Measurements from ENCODE around the gene LRP1B. TPM values are rescaled to one million over a fixed set of nuclear protein-coding genes. Genes with fewer than 3 reads are reported as not detected.

The LRP1B gene
- total RNA-seq, 2 experiments from 2014 or later = not detected

DNA sequence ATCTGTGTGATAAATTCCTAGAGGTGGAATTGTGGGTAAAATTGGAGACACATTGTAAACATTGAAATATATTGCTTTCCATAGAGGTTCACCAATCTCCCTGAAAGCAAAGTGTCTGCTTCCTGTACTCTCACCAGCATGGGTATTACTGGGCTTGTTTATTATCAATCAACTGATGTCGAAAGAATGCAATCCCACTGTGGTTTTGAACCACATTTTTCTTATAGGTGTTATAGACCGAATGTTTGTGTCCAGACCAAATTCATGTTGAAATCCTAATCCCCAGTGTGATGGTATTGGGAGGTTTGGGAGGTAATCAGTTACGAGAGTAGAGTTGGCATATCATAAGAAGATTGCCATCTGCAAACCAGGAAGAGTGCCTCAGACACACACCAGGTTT, 1212.4 kb downstream of the LRP1B start:
- Mint-ChIP-seq H3K27me3 (ENCODE audit: low read depth) (no peaks in the 10 kb centered on the region), H3K27ac (no peak overlapping the region)

DNA sequence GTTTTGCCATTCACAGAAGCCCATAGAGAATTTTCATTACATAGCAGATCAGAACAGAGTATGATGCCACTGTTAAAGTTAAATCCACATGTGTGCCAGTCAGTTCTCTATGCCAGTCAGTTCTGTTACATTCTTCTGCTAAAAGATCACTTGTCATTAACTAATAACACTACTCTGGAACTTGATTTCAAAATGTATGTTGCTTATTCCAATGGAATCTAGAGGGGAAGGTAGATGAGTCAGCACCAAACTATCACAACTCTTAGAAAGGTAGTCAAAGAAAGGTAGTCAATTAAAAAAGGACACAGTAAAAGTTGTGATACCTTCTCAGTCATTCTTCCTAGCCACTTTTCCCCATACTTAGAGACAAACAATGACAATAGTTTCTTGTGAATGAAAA, 1214.4 kb downstream of the LRP1B start:
- CTCF ChIA-PET = no interaction called here
- Mint-ChIP-seq H3K27me3 (ENCODE audit: low read depth) (no peaks in the 10 kb centered on the region), H3K9me3 (ENCODE audit: insufficient read depth) (peaks cover 16% of the 10 kb centered on the region), H3K36me3 (ENCODE audit: low read depth) (no peaks in the 10 kb centered on the region), H3K27ac (no peak overlapping the region), H3K4me3 (no peak overlapping the region), H3K4me1 (ENCODE audit: low read depth) (no peaks in the 10 kb centered on the region)
- POLR2A ChIA-PET = no interaction called here
- DNase-seq = no peak
- ATAC-seq = no peak

More for the DNA sequence above, 1212.4 kb downstream of the LRP1B start:
- Mint-ChIP-seq H3K4me3 (no peak overlapping the region), H3K9me3 (ENCODE audit: insufficient read depth) (peaks cover 16% of the 10 kb centered on the region), H3K36me3 (ENCODE audit: low read depth) (no peaks in the 10 kb centered on the region), H3K4me1 (ENCODE audit: low read depth) (no peaks in the 10 kb centered on the region)
- no peak for DNase-seq
- ATAC-seq = no peak
- ChIA-PET POLR2A (no interaction called here), CTCF (no interaction called here)

DNA sequence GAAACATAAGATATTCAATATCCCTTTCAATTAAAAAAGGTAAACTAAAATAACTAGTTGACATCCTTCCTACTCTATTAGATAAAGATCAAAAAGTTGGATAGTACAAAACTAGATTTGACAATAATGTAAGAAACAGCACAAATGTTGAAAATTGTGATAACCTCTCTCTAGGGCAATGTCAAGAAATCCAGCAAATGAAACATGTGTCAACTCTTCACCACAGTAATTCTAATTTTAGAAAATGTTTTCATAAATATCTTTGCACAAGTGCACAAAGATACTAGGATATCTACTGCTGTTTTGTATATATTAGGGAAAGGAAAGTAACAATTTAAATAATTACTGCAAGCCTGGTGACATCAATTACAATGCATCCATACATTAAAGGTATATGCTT, 1220.1 kb downstream of the LRP1B start:
- Mint-ChIP-seq H3K27ac (no peak overlapping the region), H3K27me3 (ENCODE audit: low read depth) (no peaks in the 10 kb centered on the region), H3K36me3 (ENCODE audit: low read depth) (no peaks in the 10 kb centered on the region), H3K4me1 (ENCODE audit: low read depth) (no peaks in the 10 kb centered on the region), H3K4me3 (no peak overlapping the region), H3K9me3 (ENCODE audit: insufficient read depth) (peaks cover 15% of the 10 kb centered on the region)
- POLR2A ChIA-PET = no interaction called here
- DNase-seq (no peak), ATAC-seq (no peak)
- CTCF ChIA-PET = no interaction called here

DNA sequence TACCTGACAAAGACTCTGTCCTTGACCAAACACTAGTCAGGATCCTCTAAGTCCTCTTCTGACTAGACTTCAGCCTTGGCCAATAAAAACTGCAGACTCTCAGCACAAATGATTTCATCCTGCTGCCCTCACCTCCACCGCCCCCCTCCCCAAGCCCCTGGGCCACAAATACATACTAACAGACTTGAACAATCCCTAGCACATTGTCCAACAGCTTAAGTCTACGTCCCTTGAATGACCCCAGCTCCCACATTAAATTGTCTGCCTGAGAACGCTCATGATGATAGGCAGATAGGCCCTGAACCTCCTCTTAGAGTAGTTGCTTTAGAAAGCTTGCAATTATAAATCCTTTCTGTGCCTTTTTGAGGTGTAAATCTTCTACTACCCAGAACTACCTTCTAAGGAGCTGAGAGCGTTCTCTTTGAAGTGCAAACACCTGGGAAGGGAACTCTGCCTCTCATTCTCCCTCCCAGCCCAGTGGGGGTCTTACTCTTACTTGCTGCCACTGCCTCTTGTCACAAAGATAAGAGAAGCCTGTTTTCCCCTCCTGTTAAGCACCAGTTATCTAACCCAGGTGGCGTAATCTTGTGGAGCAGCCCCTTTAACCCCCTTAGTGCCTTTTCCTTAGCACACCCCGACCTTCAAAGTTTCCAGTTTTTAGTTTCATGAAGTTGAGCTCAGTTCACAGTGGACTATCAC, 1225.6 kb downstream of the LRP1B start:
- ChIA-PET POLR2A (no interaction called here), CTCF (no interaction called here)
- ATAC-seq (no peak), DNase-seq (no peak)
- Mint-ChIP-seq H3K4me3 (no peak overlapping the region), H3K27me3 (ENCODE audit: low read depth) (no peaks in the 10 kb centered on the region), H3K36me3 (ENCODE audit: low read depth) (no peaks in the 10 kb centered on the region), H3K27ac (no peak overlapping the region), H3K4me1 (ENCODE audit: low read depth) (no peaks in the 10 kb centered on the region), H3K9me3 (ENCODE audit: insufficient read depth) (peaks cover 11% of the 10 kb centered on the region)

DNA sequence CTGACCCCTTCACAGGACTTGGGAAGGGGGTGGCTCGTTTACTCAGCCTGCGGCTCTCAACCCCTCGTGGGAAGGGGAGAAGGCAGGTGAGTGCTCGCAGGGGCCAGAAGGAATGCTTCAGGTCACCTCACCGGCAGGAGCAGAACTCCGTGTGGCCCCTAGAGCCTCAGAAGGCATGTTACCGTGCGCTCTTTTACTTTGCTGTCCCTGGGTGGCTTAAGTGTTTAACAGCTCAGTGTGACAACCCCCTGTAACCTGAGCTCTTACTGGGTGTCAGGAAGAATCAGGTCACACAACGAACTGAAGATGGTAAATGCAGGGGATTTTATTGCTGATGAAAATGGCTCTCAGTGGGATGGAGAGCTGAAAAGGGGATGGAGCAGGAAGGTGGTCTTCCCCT, 1235.4 kb downstream of the LRP1B start:
- POLR2A ChIA-PET = no interaction called here
- Mint-ChIP-seq H3K27me3 (ENCODE audit: low read depth) (no peaks in the 10 kb centered on the region), H3K4me3 (no peak overlapping the region), H3K27ac (no peak overlapping the region), H3K9me3 (ENCODE audit: insufficient read depth) (peaks cover 19% of the 10 kb centered on the region), H3K4me1 (ENCODE audit: low read depth) (no peaks in the 10 kb centered on the region), H3K36me3 (ENCODE audit: low read depth) (no peaks in the 10 kb centered on the region)
- DNase-seq (no peak), ATAC-seq (no peak)
- CTCF ChIA-PET = no interaction called here

DNA sequence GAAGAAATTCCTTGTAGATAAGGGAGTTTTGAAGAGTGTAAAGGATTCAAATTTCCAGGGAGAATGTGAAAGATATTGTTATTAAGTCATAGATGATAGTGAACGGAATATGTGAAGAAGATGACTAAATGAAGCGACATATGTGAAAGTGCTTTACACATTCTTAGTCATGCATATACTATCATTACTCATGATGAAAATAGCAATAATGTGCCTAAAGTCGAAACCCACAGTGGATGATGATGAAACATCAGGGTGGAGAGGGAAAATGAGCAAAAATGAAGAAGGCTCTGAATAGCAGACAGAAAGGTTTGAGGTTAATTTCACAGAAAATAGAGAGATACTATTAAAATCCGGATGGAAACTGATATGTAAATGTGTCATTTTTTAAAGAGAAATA, 1237.1 kb downstream of the LRP1B start:
- Mint-ChIP-seq H3K36me3 (ENCODE audit: low read depth) (no peaks in the 10 kb centered on the region), H3K27me3 (ENCODE audit: low read depth) (no peaks in the 10 kb centered on the region), H3K9me3 (ENCODE audit: insufficient read depth) (peaks cover 22% of the 10 kb centered on the region), H3K4me3 (no peak overlapping the region), H3K27ac (no peak overlapping the region), H3K4me1 (ENCODE audit: low read depth) (no peaks in the 10 kb centered on the region)
- ChIA-PET POLR2A (no interaction called here), CTCF (no interaction called here)
- ATAC-seq = no peak
- no peak for DNase-seq

DNA sequence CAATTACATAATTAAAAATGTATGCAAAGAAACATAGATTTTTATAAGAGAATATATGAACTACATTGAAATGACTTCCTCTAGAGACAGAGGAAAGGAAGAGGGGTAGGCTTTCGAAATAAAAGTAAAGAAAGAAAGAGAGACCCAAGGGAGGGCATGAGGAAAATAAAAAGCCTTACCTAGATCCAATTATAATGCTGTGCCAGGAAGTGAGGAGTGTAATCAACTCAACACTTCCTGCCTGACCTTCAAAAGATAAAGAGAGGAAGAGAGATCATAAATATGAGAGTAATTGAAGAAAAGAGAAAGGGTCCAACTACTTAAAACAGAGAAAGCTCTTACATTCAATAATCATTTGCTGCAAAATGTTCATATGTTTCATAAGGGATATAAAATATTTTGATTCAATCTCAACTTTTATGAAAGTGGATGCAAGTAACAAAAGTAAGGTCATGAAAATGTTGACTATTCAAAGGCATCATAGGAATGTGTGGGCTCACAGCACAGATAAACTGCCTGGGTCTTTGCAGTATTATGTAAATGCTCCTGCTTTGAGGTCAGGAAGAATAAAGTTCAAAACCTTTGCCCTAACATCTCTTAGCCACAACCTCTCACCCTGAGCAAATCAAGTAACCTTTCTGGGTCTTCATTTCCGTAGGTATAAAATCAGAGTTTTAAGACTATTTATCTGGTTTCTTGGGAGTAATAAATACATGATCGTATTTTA, 1237.7 kb downstream of the LRP1B start:
- no peak overlapping the region for H3K27ac Mint-ChIP-seq
- ChIA-PET CTCF (no interaction called here), POLR2A (no interaction called here)
- no peak for ATAC-seq
- no peak overlapping the region for H3K4me3 Mint-ChIP-seq
- no peak for DNase-seq
- H3K27me3 Mint-ChIP-seq (ENCODE audit: low read depth) = no peaks in the 10 kb centered on the region
- peaks cover 18% of the 10 kb centered on the region for H3K9me3 Mint-ChIP-seq (ENCODE audit: insufficient read depth)
- no peaks in the 10 kb centered on the region for H3K4me1 Mint-ChIP-seq (ENCODE audit: low read depth)
- no peaks in the 10 kb centered on the region for H3K36me3 Mint-ChIP-seq (ENCODE audit: low read depth)

DNA sequence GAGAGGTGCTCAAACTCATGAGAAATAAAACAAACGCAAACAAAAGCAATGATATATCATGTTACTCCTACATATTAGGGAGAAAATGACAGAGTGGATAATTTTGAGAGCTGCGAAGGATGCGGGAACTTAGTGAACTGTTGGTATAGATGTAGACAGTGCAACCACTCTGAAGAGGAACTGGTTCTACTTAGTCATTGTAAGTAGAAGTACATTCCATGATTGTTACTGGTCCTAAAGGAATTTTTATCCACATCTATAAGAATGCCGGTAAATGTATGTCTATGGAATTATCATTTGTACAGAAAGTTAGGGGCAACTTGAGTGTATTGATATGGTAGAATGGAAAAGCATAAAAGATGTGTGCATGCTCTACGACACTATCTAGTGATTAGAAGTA, 1238.4 kb downstream of the LRP1B start:
- Mint-ChIP-seq H3K4me3 (no peak overlapping the region), H3K4me1 (ENCODE audit: low read depth) (no peaks in the 10 kb centered on the region), H3K9me3 (ENCODE audit: insufficient read depth) (peaks cover 18% of the 10 kb centered on the region), H3K27me3 (ENCODE audit: low read depth) (no peaks in the 10 kb centered on the region), H3K36me3 (ENCODE audit: low read depth) (no peaks in the 10 kb centered on the region), H3K27ac (no peak overlapping the region)
- ChIA-PET CTCF (no interaction called here), POLR2A (no interaction called here)
- no peak for ATAC-seq
- DNase-seq = no peak

DNA sequence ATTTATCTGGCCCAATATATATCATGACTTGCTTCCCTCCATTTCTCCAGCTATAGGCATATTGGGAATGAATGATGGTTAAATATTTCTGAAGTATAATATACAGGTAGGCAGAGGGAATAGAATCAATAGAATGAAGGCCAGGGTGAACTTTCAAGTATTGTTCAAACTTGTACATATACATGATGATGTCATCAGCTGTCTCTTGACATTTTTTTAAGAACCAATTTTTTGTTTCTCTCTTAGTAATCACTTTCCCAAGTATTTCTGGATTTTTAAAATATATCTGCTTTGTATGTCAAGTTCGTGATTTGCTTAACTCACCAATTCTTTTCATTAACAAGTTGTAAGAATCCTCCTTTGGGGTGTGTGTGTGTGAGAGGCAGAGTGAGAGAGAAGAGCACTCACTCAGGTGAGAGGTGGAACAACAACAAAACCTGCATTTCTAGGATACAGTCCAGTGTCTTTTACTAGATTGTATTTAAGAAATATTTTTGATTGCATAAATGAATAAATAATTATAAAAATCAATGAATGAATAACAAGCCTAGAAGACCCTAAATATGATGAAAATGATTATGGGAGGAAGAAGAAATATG, 1239.1 kb downstream of the LRP1B start:
- no peak for ATAC-seq
- CTCF ChIA-PET = no interaction called here
- H3K9me3 Mint-ChIP-seq (ENCODE audit: insufficient read depth) = peaks cover 17% of the 10 kb centered on the region
- H3K4me1 Mint-ChIP-seq (ENCODE audit: low read depth) = no peaks in the 10 kb centered on the region
- H3K27me3 Mint-ChIP-seq (ENCODE audit: low read depth) = no peaks in the 10 kb centered on the region
- no peak for DNase-seq
- no peak overlapping the region for H3K27ac Mint-ChIP-seq
- H3K4me3 Mint-ChIP-seq = no peak overlapping the region
- POLR2A ChIA-PET = no interaction called here
- no peaks in the 10 kb centered on the region for H3K36me3 Mint-ChIP-seq (ENCODE audit: low read depth)

DNA sequence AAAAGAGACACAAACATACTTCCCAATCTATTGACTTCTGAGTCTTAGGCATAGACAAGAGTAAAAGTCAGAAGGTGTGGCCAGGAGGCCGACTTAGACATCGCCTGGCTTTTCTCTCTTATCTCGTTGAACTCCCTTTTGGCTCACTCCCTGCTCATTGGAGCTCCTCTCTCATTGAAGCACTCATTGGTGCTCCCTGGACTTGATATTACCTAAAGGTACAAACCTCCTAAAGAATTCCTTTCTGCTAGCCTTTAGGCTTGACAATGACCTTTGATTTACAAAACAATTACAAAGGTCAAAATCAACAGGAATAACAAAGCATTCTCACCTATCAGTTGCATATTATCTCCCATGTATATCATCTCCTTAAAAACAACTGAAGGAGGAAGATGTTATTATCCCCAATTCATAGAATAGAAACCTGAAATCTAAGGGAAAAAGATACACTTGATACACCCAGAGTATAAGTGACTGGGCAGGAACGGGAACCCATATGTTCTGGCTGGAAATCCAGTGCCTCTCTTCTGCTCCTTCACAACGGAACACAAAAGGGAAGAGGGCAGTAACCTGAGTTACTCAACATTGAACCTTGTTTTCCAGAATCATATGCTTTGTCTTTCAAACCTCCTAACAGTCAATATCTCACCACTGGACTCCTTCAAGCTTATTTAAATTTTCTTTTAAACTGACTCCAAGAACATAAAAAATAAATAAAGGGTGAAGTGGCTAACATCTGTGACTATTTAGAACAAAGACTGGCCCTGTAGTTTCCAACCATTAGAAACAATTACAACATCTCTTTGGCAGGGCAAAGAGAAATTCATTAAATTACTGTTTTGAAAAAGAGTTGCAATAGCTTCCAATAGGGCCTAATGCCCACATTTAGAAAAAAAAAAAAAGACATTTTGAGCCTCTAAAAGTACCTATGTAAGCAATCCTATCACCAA, 1247.9 kb downstream of the LRP1B start:
- Mint-ChIP-seq H3K27ac (no peak overlapping the region), H3K36me3 (ENCODE audit: low read depth) (no peaks in the 10 kb centered on the region), H3K9me3 (ENCODE audit: insufficient read depth) (no peaks in the 10 kb centered on the region), H3K27me3 (ENCODE audit: low read depth) (no peaks in the 10 kb centered on the region), H3K4me3 (no peak overlapping the region), H3K4me1 (ENCODE audit: low read depth) (no peaks in the 10 kb centered on the region)
- ChIA-PET CTCF (no interaction called here), POLR2A (no interaction called here)
- ATAC-seq = no peak
- DNase-seq = no peak

DNA sequence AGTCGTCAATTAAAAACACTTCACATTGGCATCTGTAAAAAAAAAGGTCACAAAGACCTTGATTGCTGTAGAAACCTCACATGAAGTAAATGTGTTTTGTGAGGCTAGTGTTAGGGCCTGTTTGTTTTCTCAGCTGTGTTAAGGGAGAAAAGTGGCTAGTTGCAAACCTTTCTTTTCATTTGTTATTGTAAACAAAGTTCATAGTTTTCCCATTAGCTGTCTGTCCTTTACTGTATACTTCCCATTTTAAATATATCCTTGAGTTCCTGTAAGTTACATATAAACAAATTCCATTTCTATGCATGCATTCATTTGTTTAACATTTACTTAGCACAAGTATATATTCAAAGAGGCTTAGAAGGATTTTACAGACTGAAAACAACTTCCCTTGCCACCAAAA, 1250.2 kb downstream of the LRP1B start:
- H3K4me3 Mint-ChIP-seq = no peak overlapping the region
- DNase-seq (no peak), ATAC-seq (no peak)
- CTCF ChIA-PET = no interaction called here
- no peaks in the 10 kb centered on the region for H3K36me3 Mint-ChIP-seq (ENCODE audit: low read depth)
- H3K9me3 Mint-ChIP-seq (ENCODE audit: insufficient read depth) = peaks cover 5% of the 10 kb centered on the region
- H3K4me1 Mint-ChIP-seq (ENCODE audit: low read depth) = no peaks in the 10 kb centered on the region
- H3K27me3 Mint-ChIP-seq (ENCODE audit: low read depth) = no peaks in the 10 kb centered on the region
- H3K27ac Mint-ChIP-seq = no peak overlapping the region
- POLR2A ChIA-PET = no interaction called here

DNA sequence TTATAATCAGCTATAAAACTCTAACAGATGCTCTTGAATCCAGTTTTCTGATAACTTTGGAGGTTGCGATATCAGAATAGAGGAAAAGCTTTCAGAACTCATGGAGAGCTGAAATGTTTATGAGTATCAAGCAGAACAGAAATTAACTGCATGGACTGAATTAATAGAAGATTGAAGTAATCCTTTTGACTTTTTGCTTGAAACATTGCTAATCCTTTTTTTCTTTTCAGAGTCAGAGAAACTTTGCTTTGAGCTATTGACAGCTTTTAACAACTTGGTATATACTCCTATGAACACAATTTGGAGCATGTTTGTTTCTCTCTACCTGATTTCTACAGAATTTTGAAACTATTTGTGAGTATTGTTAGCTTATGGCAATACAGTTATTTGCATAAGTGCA, 1254.8 kb downstream of the LRP1B start:
- ATAC-seq (no peak), DNase-seq (no peak)
- H3K9me3 Mint-ChIP-seq (ENCODE audit: insufficient read depth) = peaks cover 5% of the 10 kb centered on the region
- POLR2A ChIA-PET = no interaction called here
- no peak overlapping the region for H3K27ac Mint-ChIP-seq
- H3K4me1 Mint-ChIP-seq (ENCODE audit: low read depth) = no peaks in the 10 kb centered on the region
- H3K4me3 Mint-ChIP-seq = no peak overlapping the region
- no peaks in the 10 kb centered on the region for H3K27me3 Mint-ChIP-seq (ENCODE audit: low read depth)
- no peaks in the 10 kb centered on the region for H3K36me3 Mint-ChIP-seq (ENCODE audit: low read depth)
- CTCF ChIA-PET = no interaction called here

Measured in activated CD8-positive, alpha-beta T cell treated with anti-CD3 and anti-CD28 coated beads, Interleukin-2, amount 10 ng/mL, durations not matched to agents 7 days and 5 days (primary cell).